Omental fat pad (tissue), 4 donors: ENCODE results near the gene EPAS1. TPM values are rescaled to one million over a fixed set of nuclear protein-coding genes. Genes with fewer than 3 reads are reported as not detected.

Experiments used
- ATAC-seq: fragments of 150-250 bp; one replicate; pipeline ENCODE4 v1.9.1; 2016; ENCODE audit warnings: mild to moderate bottlenecking, moderate library complexity; ENCODE audit not compliant: low FRiP score
- DNase-seq: peaks from one replicate; pipeline ENCODE4 v3.0.0-alpha.2; 2019; ENCODE audit warnings: low spot score
- total RNA-seq, 4 donors: library from RNA; depleted of rRNA; stranded (reverse); fragments of >200 nt; gene quantifications; one replicate each; pipeline ENCODE4 v1.1.0, GENCODE V29; 2016
- TF ChIP-seq, protein P1 (sequence below), 3 donors: fragments of 450-650 bp; IDR thresholded peaks; one replicate each; pipeline ENCODE4 v1.5.1; 2016 to 2017; ENCODE audit warnings: antibody characterized with exemption in 3 of 3, mild to moderate bottlenecking in 3 of 3, moderate library complexity in 2 of 3

The EPAS1 gene
- total RNA-seq = 100 to 1,000 TPM; 292 to 980 (median 435) TPM

DNA sequence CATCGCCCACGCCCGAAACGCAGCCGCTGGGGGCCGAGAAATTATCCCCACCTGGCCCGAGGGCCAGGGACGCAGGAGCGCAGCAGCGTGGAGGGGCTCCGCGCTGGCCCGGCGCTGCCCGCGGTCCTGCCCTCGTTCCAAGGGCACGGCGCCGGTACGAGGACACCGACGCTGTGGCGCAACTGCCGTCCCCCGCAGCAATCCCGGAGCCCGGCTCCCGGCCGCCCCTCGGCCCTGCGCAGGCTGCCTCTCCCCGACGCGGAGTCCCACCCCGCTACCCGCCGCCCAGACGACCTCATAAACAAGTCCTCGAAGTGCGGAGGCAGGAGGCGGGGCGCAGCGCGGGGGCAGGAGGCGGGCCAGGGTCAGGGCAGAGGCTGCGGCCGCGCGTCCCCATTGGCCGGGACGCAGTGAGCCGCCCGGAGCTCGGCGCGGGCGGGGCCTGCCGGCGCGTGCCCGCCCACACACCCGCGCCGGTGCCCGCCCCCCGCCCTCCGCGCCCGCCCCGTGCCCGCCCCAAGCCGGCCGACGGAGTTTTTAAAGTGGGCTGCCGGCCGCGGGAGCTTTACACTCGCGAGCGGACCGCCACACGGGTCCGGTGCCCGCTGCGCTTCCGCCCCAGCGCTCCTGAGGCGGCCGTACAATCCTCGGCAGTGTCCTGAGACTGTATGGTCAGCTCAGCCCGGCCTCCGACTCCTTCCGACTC lies at the start of gene EPAS1:
Gene EPAS1, plus strand, starts transcription at position 568 of the 706 bp plus-strand sequence. CDS start 505 bp downstream, outside the sequence.
- ATAC-seq = peak; percentile 85

DNA sequence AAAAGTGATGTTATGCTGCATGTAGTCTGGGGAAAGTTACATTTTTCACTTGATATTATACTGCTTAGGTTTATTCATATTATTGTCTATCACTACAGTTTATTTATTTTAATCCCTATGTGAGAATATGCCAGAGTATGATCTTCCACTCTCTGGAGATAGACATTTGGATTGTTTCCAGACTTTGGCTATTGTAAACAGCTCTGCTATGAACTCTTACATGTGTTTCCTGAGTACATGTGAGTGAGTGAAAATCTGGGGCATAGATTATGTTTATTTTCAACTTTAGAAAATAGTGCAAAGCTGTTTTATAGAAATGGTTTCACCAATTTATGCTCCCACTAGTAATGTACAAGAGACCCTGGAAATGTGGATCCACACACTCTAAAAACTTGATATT lies 49.0 kb upstream of the EPAS1 start:
- DNase-seq (no peak), ATAC-seq (no peak)
- TF ChIP-seq, protein P1, sequence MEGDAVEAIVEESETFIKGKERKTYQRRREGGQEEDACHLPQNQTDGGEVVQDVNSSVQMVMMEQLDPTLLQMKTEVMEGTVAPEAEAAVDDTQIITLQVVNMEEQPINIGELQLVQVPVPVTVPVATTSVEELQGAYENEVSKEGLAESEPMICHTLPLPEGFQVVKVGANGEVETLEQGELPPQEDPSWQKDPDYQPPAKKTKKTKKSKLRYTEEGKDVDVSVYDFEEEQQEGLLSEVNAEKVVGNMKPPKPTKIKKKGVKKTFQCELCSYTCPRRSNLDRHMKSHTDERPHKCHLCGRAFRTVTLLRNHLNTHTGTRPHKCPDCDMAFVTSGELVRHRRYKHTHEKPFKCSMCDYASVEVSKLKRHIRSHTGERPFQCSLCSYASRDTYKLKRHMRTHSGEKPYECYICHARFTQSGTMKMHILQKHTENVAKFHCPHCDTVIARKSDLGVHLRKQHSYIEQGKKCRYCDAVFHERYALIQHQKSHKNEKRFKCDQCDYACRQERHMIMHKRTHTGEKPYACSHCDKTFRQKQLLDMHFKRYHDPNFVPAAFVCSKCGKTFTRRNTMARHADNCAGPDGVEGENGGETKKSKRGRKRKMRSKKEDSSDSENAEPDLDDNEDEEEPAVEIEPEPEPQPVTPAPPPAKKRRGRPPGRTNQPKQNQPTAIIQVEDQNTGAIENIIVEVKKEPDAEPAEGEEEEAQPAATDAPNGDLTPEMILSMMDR (IDR thresholded peaks at IDR 0.05) = no peak

More for the DNA sequence above, at the start of gene EPAS1:
- TF ChIP-seq, protein P1 (IDR thresholded peaks at IDR 0.05) = no peak
- peak; percentile 75 for DNase-seq

DNA sequence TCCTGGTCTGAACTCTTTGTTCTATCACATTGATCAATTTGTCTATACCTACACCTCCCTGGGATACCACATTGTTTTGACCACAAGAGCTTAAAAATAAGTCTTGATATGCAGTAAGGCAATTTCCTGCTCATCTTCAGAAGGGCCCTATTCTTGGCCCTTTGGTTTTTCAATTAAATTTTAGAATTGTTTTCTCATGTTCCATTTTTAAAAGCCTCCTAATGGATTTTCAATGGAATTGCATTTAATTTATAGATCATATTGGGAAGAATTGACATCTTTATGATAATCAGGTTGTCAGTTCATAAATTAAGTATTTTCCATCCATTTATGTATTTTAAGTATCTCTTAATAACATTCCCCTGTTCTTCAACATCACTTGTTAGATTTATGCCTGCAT lies 47.6 kb upstream of the EPAS1 start:
- TF ChIP-seq, protein P1 (IDR thresholded peaks at IDR 0.05) = no peak
- ATAC-seq (no peak), DNase-seq (no peak)

DNA sequence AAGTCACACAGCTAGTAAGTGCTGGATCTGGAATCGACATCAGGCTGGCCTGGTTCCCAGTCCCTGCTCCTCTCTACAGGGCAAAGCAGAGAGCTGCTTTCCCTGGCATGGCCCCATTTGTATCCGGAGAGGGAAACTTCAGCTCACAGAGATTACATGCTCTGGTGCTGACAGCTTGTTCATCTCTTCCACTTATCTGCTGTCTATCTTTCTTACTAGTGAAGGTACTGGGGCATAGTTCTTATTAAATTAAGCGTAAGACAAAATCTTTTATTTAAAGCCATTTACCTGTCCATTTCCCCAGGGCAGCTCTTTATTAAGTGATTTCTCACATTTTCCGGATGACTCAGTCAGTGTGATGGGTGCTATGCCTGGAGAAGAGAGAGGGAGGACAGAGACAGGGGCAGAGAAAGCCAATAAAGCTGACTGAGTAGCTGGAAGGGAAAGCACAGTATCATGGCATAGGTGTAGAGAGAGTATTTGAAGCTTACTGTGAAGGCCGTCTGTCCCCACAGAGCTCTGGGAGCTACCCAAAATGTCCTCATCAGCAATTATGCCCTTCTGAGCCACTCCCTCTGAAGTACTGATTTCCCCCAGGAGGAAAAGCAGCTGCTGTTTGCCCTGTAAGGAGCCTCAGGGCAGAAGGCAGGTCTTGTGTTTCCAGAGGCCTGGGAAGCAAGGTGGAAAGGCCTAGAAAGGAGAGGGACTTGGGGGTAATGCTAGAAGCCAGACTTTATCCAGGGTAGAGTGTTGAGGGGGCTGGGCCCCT lies 44.1 kb upstream of the EPAS1 start:
- DNase-seq (no peak), ATAC-seq (peak; percentile 79)
- TF ChIP-seq, protein P1 (IDR thresholded peaks at IDR 0.05) = no peak

DNA sequence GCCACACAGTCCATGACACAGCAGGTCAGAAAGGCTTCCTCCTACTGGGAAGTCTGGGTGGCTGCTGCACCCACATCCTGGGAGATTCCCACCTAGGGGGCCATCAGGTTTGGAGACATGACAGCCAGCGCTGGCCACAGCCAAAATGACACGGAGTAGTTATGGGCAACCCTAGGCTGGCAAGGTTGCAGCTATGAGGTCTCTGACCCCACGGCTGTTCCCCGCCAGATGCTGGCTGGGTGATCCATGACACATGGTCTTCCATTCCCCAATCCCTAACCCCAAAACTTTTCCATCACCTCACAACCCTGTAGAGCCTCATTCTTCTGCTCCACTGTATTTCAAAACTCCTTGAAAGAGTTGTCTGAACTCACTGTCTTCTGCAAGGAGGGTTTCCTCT lies 42.7 kb upstream of the EPAS1 start:
- DNase-seq (no peak), ATAC-seq (no peak)
- TF ChIP-seq, protein P1 (IDR thresholded peaks at IDR 0.05) = no peak

DNA sequence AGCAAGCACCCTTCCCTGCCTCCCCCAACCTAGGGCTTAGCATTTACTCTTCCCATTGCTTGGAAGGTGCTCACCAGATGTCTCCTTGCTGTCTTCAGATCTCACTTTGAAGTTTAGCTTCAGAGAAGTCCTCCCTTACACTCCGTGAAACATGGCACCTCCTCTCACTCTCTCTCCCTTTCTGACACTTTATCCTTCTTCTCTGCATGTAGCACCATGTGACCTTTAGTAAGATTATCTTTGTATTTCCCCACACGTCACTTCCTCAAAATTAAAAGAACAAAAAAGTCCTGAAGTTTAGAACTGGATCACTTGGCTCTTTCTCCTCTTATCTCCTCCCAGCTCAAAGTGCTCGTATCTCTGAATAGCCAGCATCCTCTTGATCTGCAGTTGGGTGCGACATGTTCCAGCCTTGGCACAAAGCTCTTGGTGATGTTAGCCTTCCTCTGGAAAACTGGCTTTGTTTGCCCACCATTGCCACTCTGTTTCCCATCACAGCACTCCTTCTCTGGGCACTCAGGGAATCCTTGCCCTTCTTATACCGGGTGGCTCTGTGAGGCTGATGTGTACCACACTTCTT lies 40.6 kb upstream of the EPAS1 start:
- no peak for DNase-seq
- ATAC-seq = no peak
- TF ChIP-seq, protein P1 (IDR thresholded peaks at IDR 0.05) = no peak
